Upper lobe of left lung (tissue), 6 donors: ENCODE data around the gene GRAMD4. TPM values are rescaled to one million over a fixed set of nuclear protein-coding genes. Genes with fewer than 3 reads are reported as not detected.

Experiments used
- ATAC-seq, 2 donors: fragments of 200-7000 bp; cut with Tn5 transposase; one replicate each; pipeline ENCODE4 v1.9.1; 2022; ENCODE audit warnings: mild to moderate bottlenecking in 2 of 2, moderate library complexity in 2 of 2; ENCODE audit not compliant: low FRiP score in 2 of 2
- DNase-seq, 2 donors: peaks; one replicate each; pipeline ENCODE4 v3.0.0-alpha.2; 2019 to 2020
- H3K27ac ChIP-seq, 4 donors: fragments of 200-600 bp; sonication (generic); one replicate each; pipeline ENCODE4 v1.5.1; 2016 to 2019
- H3K27me3 ChIP-seq, 4 donors: fragments of 200-600 bp; sonication (generic); one replicate each; pipeline ENCODE4 v1.5.1; 2017 to 2019
- H3K36me3 ChIP-seq, 4 donors: fragments of 200-600 bp; sonication (generic); one replicate each; pipeline ENCODE4 v1.5.1; 2016 to 2019
- H3K4me1 ChIP-seq, 4 donors: fragments of 200-600 bp; sonication (generic); one replicate each; pipeline ENCODE4 v1.5.1; 2018 to 2019
- H3K4me3 ChIP-seq, 4 donors: fragments of 200-600 bp; sonication (generic); one replicate each; pipeline ENCODE4 v1.5.1; 2017 to 2019; ENCODE audit warnings: mild to moderate bottlenecking in 2 of 4, moderate library complexity in 1 of 4
- H3K9me3 ChIP-seq, 4 donors: fragments of 200-600 bp; sonication (generic); one replicate each; pipeline ENCODE4 v1.5.1; 2018 to 2019
- EP300 ChIP-seq, 4 donors: sonication (generic); formaldehyde crosslinking; IDR thresholded peaks; one replicate each; pipeline ENCODE4 v1.5.1; 2017; ENCODE audit warnings: antibody characterized with exemption in 4 of 4, control low read depth in 2 of 4
- POLR2A ChIP-seq, 4 donors: fragments of 450-650 bp; IDR thresholded peaks; one replicate each; pipeline ENCODE4 v1.5.1; 2016 to 2017; ENCODE audit warnings: antibody characterized with exemption in 4 of 4, mild to moderate bottlenecking in 2 of 4
- POLR2AphosphoS5 ChIP-seq, 2 donors: sonication (generic); formaldehyde crosslinking; IDR thresholded peaks; one replicate each; pipeline ENCODE4 v1.5.1; 2017; ENCODE audit warnings: antibody characterized with exemption in 2 of 2
- WGBS, 2 donors: methylation state at CpG; one replicate each; pipeline ENCODE4 v1.1.5; 2017 to 2018; 5-methylcytosine and 5-hydroxymethylcytosine counted together
- total RNA-seq, 6 donors: library from RNA; depleted of rRNA in 4 of 6; stranded (reverse); fragments of >200 nt in 4 of 6; gene quantifications; one replicate each; pipeline versions ENCODE4 v1.1.0 to v1.2.1, GENCODE V29; 2016 to 2021
- TF ChIP-seq, protein P1 (sequence below), 6 experiments: fragments of 450-650 bp in 4 of 6; fragments of 200-600 bp in 2 of 6; sonication (generic) in 2 of 6; IDR thresholded peaks; one replicate each; pipeline ENCODE4 v1.5.1; 2016 to 2019; ENCODE audit warnings: antibody characterized with exemption in 6 of 6
- donor health status: DM: no; HTN: no; CAD: no; lungs with moderate emphysema.
- donor health status: DM: no; HTN: yes; CAD: no; lungs with severe emphysema.

GRAMD4 gene
- total RNA-seq, 6 donors from 2014 or later = 59.8 to 302 (median 104) TPM

DNA sequence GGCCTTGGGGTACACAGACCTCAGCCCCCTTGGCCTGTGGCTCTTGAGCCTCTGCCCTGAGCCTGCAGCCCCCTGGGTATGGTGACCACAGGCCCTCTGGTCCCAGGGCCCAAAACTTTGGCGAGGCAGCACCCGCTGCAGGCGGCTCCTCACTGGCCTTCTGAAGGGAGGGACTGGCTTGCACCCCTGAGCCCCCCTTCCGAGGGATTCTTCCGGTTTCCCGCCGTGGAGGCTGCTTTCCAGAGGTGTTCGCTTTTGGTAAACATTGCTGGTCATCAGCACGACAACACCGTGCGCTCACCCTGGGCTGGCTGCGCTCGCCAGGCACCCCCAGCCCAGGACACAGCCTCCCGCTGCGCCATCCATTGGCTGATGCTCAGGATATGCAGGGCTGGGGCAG lies 42.0 kb downstream of the GRAMD4 start:
- WGBS, 2 donors = 87 to 100% methylated on average over 4 to 15 of the region's 15 CpGs
- Histone ChIP-seq H3K27me3 (no peaks in the 10 kb centered on the region), H3K36me3 (peaks cover 6 to 57% (median 38%) of the 10 kb centered on the region in 4 donors), H3K27ac (no peak overlapping the region), H3K4me3 (no peak overlapping the region), H3K9me3 (no peaks in the 10 kb centered on the region), H3K4me1 (peaks cover 0 to 11% (median 5%) of the 10 kb centered on the region in 4 donors)
- ATAC-seq (no peak), DNase-seq (peak in 1 of 2 donors; percentile 58)
- TF ChIP-seq POLR2AphosphoS5 (IDR thresholded peaks at IDR 0.05) = no peak
- TF ChIP-seq EP300 (IDR thresholded peaks at IDR 0.05) = no peak
- TF ChIP-seq POLR2A (IDR thresholded peaks at IDR 0.05) = no peak
- TF ChIP-seq, protein P1, sequence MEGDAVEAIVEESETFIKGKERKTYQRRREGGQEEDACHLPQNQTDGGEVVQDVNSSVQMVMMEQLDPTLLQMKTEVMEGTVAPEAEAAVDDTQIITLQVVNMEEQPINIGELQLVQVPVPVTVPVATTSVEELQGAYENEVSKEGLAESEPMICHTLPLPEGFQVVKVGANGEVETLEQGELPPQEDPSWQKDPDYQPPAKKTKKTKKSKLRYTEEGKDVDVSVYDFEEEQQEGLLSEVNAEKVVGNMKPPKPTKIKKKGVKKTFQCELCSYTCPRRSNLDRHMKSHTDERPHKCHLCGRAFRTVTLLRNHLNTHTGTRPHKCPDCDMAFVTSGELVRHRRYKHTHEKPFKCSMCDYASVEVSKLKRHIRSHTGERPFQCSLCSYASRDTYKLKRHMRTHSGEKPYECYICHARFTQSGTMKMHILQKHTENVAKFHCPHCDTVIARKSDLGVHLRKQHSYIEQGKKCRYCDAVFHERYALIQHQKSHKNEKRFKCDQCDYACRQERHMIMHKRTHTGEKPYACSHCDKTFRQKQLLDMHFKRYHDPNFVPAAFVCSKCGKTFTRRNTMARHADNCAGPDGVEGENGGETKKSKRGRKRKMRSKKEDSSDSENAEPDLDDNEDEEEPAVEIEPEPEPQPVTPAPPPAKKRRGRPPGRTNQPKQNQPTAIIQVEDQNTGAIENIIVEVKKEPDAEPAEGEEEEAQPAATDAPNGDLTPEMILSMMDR (IDR thresholded peaks at IDR 0.05) = no peak

DNA sequence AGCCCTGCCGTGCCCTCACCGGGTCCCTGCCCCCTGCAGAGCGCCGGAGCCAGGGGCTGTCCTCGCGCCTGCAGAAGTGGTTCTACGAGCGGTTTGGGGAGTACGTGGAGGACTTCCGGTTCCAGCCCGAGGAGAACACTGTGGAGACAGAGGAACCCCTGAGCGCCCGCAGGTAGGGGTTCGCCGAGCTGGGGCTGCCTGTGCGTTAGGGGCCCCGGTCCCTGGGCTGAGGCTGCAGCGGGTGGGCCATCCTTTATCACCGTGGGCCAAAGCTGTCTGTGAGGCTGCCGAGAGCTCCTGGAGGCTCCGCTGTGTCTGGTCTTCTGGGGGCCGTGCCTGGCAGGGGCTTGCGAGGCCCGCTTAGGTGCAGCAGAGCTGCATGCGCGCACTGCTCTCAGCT lies 42.8 kb downstream of the GRAMD4 start:
- Histone ChIP-seq H3K27ac (no peak overlapping the region), H3K27me3 (no peaks in the 10 kb centered on the region), H3K36me3 (peaks cover 14 to 64% (median 42%) of the 10 kb centered on the region in 4 donors), H3K9me3 (no peaks in the 10 kb centered on the region), H3K4me3 (no peak overlapping the region), H3K4me1 (peaks cover 0 to 11% (median 5%) of the 10 kb centered on the region in 4 donors)
- TF ChIP-seq, protein P1 (IDR thresholded peaks at IDR 0.05) = no peak
- TF ChIP-seq EP300 (IDR thresholded peaks at IDR 0.05) = no peak
- TF ChIP-seq POLR2AphosphoS5 (IDR thresholded peaks at IDR 0.05) = no peak
- TF ChIP-seq POLR2A (IDR thresholded peaks at IDR 0.05) = no peak
- ATAC-seq (no peak), DNase-seq (peak in 1 of 2 donors; percentile 74)
- 85% methylated on average over 12 of the region's 26 CpGs; no CpG with 5 or more reads in 1 of the 2 donors for WGBS, 2 donors

DNA sequence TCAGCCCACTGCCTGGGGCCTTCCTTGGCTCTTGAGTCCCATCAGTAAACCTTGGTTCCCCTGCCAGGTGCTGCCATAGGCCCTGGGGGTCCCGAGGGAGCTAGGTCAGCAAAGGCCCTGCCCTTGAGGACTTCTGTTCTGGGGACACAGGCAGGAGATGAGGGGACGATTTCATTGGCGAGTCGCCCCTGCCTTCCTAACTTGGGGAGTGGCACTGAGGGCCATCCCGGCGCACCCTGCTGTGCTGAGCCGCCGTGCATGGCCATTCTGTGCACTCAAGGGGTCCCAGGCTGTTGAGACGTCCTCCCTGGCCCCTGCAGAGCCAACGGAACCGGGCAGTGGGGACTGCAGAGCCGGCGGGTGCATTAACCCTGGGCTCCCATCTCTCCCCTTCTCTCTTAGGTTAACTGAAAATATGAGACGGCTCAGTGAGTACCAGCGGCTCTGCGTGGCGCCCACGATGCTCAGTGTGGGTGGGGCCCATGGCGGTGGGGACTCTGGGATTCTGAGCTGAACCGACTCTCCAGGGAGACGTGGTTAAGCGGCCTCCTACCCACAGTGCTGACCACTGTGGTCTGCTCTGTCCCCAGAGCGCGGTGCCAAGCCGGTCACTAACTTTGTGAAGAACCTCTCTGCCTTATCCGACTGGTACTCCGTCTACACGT lies 43.4 kb downstream of the GRAMD4 start:
- DNase-seq (peak in 1 of 2 donors; percentile 66), ATAC-seq (no peak)
- 94 to 97% methylated on average over 19 to 27 of the region's 28 CpGs for WGBS, 2 donors
- H3K27ac ChIP-seq = no peak overlapping the region
- peaks cover 0 to 11% (median 5%) of the 10 kb centered on the region in 4 donors for H3K4me1 ChIP-seq
- H3K4me3 ChIP-seq = no peak overlapping the region
- H3K36me3 ChIP-seq = peaks cover 15 to 70% (median 46%) of the 10 kb centered on the region in 4 donors
- TF ChIP-seq, protein P1 (IDR thresholded peaks at IDR 0.05) = no peak
- TF ChIP-seq EP300 (IDR thresholded peaks at IDR 0.05) = no peak
- no peak for TF ChIP-seq POLR2A (IDR thresholded peaks at IDR 0.05)
- no peak for TF ChIP-seq POLR2AphosphoS5 (IDR thresholded peaks at IDR 0.05)
- H3K9me3 ChIP-seq = no peaks in the 10 kb centered on the region
- no peaks in the 10 kb centered on the region for H3K27me3 ChIP-seq

DNA sequence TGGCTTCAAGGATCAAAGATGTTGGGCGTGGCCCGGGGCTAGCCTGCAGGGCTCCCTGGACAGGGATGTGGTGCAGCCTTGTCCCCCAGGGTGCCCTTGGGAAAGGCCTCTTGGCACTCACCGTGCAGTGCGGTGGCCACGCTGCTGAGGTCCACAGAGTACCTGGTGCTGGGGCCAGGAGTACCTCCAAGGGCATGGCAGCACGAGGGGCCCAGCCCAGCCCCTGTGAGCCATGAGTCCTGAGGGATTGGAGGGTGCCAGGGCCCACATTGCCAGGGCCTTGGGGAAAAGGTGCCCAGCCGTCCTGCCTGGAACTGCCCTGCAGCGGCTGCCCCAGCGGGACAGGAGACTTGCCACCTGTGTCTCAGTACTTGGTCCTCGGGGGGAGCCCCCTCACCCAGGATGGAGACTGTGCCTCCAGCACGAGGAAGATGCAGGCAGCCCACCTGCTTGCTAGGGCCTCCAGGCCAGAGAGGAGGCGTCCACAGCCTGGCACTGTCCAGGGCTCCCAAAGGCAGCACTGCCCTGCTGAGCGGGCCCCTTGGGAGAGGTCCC lies 44.2 kb downstream of the GRAMD4 start:
- H3K36me3 ChIP-seq = peaks cover 15 to 77% (median 49%) of the 10 kb centered on the region in 4 donors
- no peak for TF ChIP-seq POLR2AphosphoS5 (IDR thresholded peaks at IDR 0.05)
- TF ChIP-seq, protein P1 (IDR thresholded peaks at IDR 0.05) = no peak
- TF ChIP-seq EP300 (IDR thresholded peaks at IDR 0.05) = no peak
- TF ChIP-seq POLR2A (IDR thresholded peaks at IDR 0.05) = no peak

More for the DNA sequence above, 44.2 kb downstream of the GRAMD4 start:
- Histone ChIP-seq H3K27me3 (no peaks in the 10 kb centered on the region), H3K4me3 (no peak overlapping the region), H3K27ac (no peak overlapping the region), H3K9me3 (no peaks in the 10 kb centered on the region), H3K4me1 (peaks cover 0 to 11% (median 5%) of the 10 kb centered on the region in 4 donors)
- WGBS, 2 donors = 96 to 100% methylated on average over 5 to 9 of the region's 13 CpGs
- ATAC-seq (no peak), DNase-seq (peak in 1 of 2 donors; percentile 69)
